Activated T-cell treated with anti-CD3 and anti-CD28 coated beads, Interleukin-2, amount 50 U/mL, for 4 hours (primary cell): ENCODE data around the gene YBEY. TPM values are rescaled to one million over a fixed set of nuclear protein-coding genes. Genes with fewer than 3 reads are reported as not detected.

Experiments
- ATAC-seq, 2 donors: fragments of 200-7000 bp; cut with Tn5 transposase; one replicate each; pipeline ENCODE4 v1.10.0; 2021
- DNase-seq: peaks from one replicate; pipeline ENCODE4 v3.0.0-alpha.2; 2020
- H3K27me3 Mint-ChIP-seq: one replicate; pipeline ENCODE4 v1.8.0; 2021; ENCODE audit warnings: low read depth, mixed read lengths
- H3K36me3 Mint-ChIP-seq: one replicate; pipeline ENCODE4 v1.8.0; 2022; ENCODE audit warnings: mixed read lengths; ENCODE audit not compliant: insufficient read depth
- H3K4me1 Mint-ChIP-seq: one replicate; pipeline ENCODE4 v1.8.0; 2021; ENCODE audit warnings: low read depth, mixed read lengths
- H3K4me3 Mint-ChIP-seq: one replicate; pipeline ENCODE4 v1.8.0; 2021; ENCODE audit warnings: mild to moderate bottlenecking, moderate library complexity, mixed read lengths
- H3K9me3 Mint-ChIP-seq: one replicate; pipeline ENCODE4 v1.8.0; 2021; ENCODE audit warnings: mixed read lengths
- total RNA-seq, 3 donors: library from RNA; stranded (reverse); gene quantifications; one replicate each; pipeline ENCODE4 v1.2.1, GENCODE V29; 2021

YBEY gene
- total RNA-seq, 3 donors from 2014 or later: 20.5 to 21.8 (median 20.9) TPM

DNA sequence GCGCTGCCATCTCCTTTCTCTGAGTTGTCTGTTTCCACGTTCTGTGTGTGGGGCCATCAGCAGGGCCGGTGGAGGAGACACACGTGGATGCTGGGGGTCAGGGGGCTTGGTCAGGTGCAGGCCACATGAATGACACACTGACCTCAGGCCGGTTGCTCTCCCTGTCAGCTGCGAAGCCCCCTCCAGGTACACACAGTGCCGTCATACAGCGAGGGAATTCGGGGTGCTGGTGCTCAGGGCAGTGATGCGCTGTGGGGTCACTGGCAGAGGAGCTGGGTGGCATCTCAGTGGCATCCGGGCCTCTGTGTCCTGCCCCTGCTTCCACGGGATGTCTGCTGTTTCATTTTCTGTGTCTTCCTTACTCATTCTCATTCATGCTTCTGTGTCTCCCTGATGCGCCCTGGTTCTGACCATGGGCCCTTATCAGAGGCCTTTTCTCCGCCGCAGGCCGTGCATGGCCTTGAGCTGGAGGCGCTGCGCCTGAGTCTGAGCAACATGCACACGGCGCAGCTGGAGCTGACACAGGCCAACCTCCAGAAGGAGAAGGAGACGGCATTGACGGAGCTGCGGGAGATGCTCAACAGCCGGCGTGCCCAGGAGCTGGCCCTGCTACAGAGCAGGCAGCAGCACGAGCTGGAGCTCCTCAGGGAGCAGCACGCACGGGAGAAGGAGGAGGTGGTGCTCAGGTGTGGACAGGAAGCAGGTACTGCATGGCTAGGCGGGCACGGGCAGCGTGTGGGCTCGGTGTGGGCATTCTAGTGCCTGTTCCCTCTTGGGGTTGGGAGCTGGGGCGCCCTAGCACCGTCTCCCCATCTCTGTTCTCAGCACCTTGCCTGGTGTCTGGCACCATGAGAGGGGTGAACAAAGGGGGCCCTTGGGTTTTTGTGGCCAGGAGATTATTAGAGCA, 60.4 kb downstream of the YBEY start:
- DNase-seq: no peak
- ATAC-seq: no peak
- H3K36me3 Mint-ChIP-seq: peaks cover 36% of the 10 kb centered on the region
- H3K27me3 Mint-ChIP-seq: no peaks in the 10 kb centered on the region
- H3K4me1 Mint-ChIP-seq: peaks cover 2% of the 10 kb centered on the region
- H3K4me3 Mint-ChIP-seq: no peak overlapping the region
- H3K9me3 Mint-ChIP-seq: no peaks in the 10 kb centered on the region

DNA sequence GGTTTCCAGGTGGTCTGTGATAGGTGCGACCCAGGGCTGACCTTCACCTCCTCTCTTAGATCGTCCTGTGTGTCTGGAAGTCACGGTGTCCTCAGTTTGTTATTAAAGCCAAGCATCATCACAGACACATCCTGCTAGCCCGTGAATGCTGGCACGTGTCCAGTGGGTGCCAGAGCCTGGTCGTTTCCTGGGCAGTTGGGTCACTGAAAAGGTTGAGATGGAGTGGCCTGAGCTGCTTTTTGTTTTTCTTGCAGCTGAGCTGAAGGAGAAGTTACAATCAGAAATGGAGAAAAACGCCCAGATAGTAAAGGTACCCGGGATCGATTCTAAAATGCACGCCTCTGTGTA, 61.0 kb downstream of the YBEY start:
- Mint-ChIP-seq H3K4me3 (no peak overlapping the region), H3K27me3 (no peaks in the 10 kb centered on the region), H3K36me3 (peaks cover 37% of the 10 kb centered on the region), H3K4me1 (peaks cover 2% of the 10 kb centered on the region), H3K9me3 (no peaks in the 10 kb centered on the region)
- ATAC-seq: no peak
- DNase-seq: no peak

Other genes starting within 250 kb of the YBEY start
- gene COL6A2, start 188.2 kb upstream of the YBEY start, total RNA-seq: 1 to 10 TPM; 4.8 to 7.7 (median 5.7) TPM
- gene FTCD, start 130.8 kb upstream of the YBEY start, total RNA-seq: under 1 TPM; 0.33 to 0.71 (median 0.40) TPM
- 10 to 100 TPM in 2 of 3 donors, 1 to 10 TPM in 1; 6.8 to 17.5 (median 10.6) TPM for gene SPATC1L, start 101.9 kb upstream of the YBEY start, total RNA-seq
- gene LSS, start 57.6 kb upstream of the YBEY start, total RNA-seq: 10 to 100 TPM; 14.5 to 20.6 (median 17.2) TPM
- 100 to 1,000 TPM; 134 to 144 (median 140) TPM for gene MCM3AP, start 731 bp upstream of the YBEY start, total RNA-seq
- 1 to 10 TPM; 3.6 to 3.9 (median 3.7) TPM for gene C21orf58, start 37.5 kb downstream of the YBEY start, total RNA-seq
- gene PCNT, start 37.8 kb downstream of the YBEY start, total RNA-seq: 10 to 100 TPM; 29.4 to 33.1 (median 31.0) TPM
- 10 to 100 TPM; 17.8 to 19.5 (median 18.9) TPM for gene DIP2A, start 172.5 kb downstream of the YBEY start, total RNA-seq